Measurements from ENCODE around the gene NCOA1.

The NCOA1 gene

GRCh38 chr2:24618680-24619079, 127.6 kb downstream of the NCOA1 start:
- Histone ChIP-seq H3K36me3 (ENCODE audit: insufficient read depth, low read length) (no peaks in the 10 kb centered on the region), H3K4me1 (ENCODE audit: insufficient read depth, low read length) (peaks cover 4% of the 10 kb centered on the region; the same call in 1 of the 2 replicates), H3K9ac (ENCODE audit: low read depth, low read length) (no peak overlapping the region)

GRCh38 chr2:24620936-24621335, 129.9 kb downstream of the NCOA1 start:
- Histone ChIP-seq H3K4me1 (ENCODE audit: insufficient read depth, low read length) (no peaks in the 10 kb centered on the region), H3K9ac (ENCODE audit: low read depth, low read length) (no peak overlapping the region), H3K36me3 (ENCODE audit: insufficient read depth, low read length) (no peaks in the 10 kb centered on the region), H3K9me3 (ENCODE audit: control insufficient read depth, insufficient read depth, low read length) (no peaks in the 10 kb centered on the region)

More at GRCh38 chr2:24618680-24619079, 127.6 kb downstream of the NCOA1 start:
- no peaks in the 10 kb centered on the region for H3K9me3 ChIP-seq (ENCODE audit: control insufficient read depth, insufficient read depth, low read length)

- no peaks in the 10 kb centered on the region for H3K9me3 ChIP-seq (ENCODE audit: control insufficient read depth, insufficient read depth, low read length)
- H3K4me1 ChIP-seq (ENCODE audit: insufficient read depth, low read length) = no peaks in the 10 kb centered on the region
- H3K9ac ChIP-seq (ENCODE audit: low read depth, low read length) = no peak overlapping the region
- no peaks in the 10 kb centered on the region for H3K36me3 ChIP-seq (ENCODE audit: insufficient read depth, low read length)
Measured at GRCh38 chr2:24621779-24622538, 130.9 kb downstream of the NCOA1 start.

GRCh38 chr2:24623535-24623934, 132.5 kb downstream of the NCOA1 start:
- Histone ChIP-seq H3K9me3 (ENCODE audit: control insufficient read depth, insufficient read depth, low read length) (no peaks in the 10 kb centered on the region), H3K36me3 (ENCODE audit: insufficient read depth, low read length) (no peaks in the 10 kb centered on the region), H3K4me1 (ENCODE audit: insufficient read depth, low read length) (no peaks in the 10 kb centered on the region), H3K9ac (ENCODE audit: low read depth, low read length) (no peak overlapping the region)

- Histone ChIP-seq H3K4me1 (ENCODE audit: insufficient read depth, low read length) (no peaks in the 10 kb centered on the region), H3K9ac (ENCODE audit: low read depth, low read length) (no peak overlapping the region), H3K36me3 (ENCODE audit: insufficient read depth, low read length) (no peaks in the 10 kb centered on the region), H3K9me3 (ENCODE audit: control insufficient read depth, insufficient read depth, low read length) (no peaks in the 10 kb centered on the region)
Measured at GRCh38 chr2:24625728-24626127, 134.7 kb downstream of the NCOA1 start.

- no peaks in the 10 kb centered on the region for H3K36me3 ChIP-seq (ENCODE audit: insufficient read depth, low read length)
- no peaks in the 10 kb centered on the region for H3K9me3 ChIP-seq (ENCODE audit: control insufficient read depth, insufficient read depth, low read length)
Measured at GRCh38 chr2:24626131-24626530, 135.1 kb downstream of the NCOA1 start.

GRCh38 chr2:24628746-24629145, 137.7 kb downstream of the NCOA1 start:
- no peaks in the 10 kb centered on the region for H3K9me3 ChIP-seq (ENCODE audit: control insufficient read depth, insufficient read depth, low read length)
- H3K9ac ChIP-seq (ENCODE audit: low read depth, low read length) = no peak overlapping the region
- no peaks in the 10 kb centered on the region for H3K4me1 ChIP-seq (ENCODE audit: insufficient read depth, low read length)
- H3K36me3 ChIP-seq (ENCODE audit: insufficient read depth, low read length) = no peaks in the 10 kb centered on the region

More at GRCh38 chr2:24626131-24626530, 135.1 kb downstream of the NCOA1 start:
- H3K9ac ChIP-seq (ENCODE audit: low read depth, low read length) = no peak overlapping the region
- H3K4me1 ChIP-seq (ENCODE audit: insufficient read depth, low read length) = no peaks in the 10 kb centered on the region

- Histone ChIP-seq H3K36me3 (ENCODE audit: insufficient read depth, low read length) (no peaks in the 10 kb centered on the region), H3K4me1 (ENCODE audit: insufficient read depth, low read length) (no peaks in the 10 kb centered on the region), H3K9ac (ENCODE audit: low read depth, low read length) (no peak overlapping the region), H3K9me3 (ENCODE audit: control insufficient read depth, insufficient read depth, low read length) (no peaks in the 10 kb centered on the region)
Measured at GRCh38 chr2:24632172-24632571, 141.1 kb downstream of the NCOA1 start.

GRCh38 chr2:24635181-24635580, 144.1 kb downstream of the NCOA1 start:
- Histone ChIP-seq H3K36me3 (ENCODE audit: insufficient read depth, low read length) (no peaks in the 10 kb centered on the region), H3K4me1 (ENCODE audit: insufficient read depth, low read length) (no peaks in the 10 kb centered on the region), H3K9me3 (ENCODE audit: control insufficient read depth, insufficient read depth, low read length) (no peaks in the 10 kb centered on the region), H3K9ac (ENCODE audit: low read depth, low read length) (no peak overlapping the region)

GRCh38 chr2:24638568-24638967, 147.5 kb downstream of the NCOA1 start:
- Histone ChIP-seq H3K4me1 (ENCODE audit: insufficient read depth, low read length) (no peaks in the 10 kb centered on the region), H3K9me3 (ENCODE audit: control insufficient read depth, insufficient read depth, low read length) (no peaks in the 10 kb centered on the region), H3K9ac (ENCODE audit: low read depth, low read length) (no peak overlapping the region), H3K36me3 (ENCODE audit: insufficient read depth, low read length) (no peaks in the 10 kb centered on the region)

- Histone ChIP-seq H3K9ac (ENCODE audit: low read depth, low read length) (no peak overlapping the region), H3K4me1 (ENCODE audit: insufficient read depth, low read length) (no peaks in the 10 kb centered on the region), H3K9me3 (ENCODE audit: control insufficient read depth, insufficient read depth, low read length) (no peaks in the 10 kb centered on the region), H3K36me3 (ENCODE audit: insufficient read depth, low read length) (no peaks in the 10 kb centered on the region)
Measured at GRCh38 chr2:24642351-24642750, 151.3 kb downstream of the NCOA1 start.

GRCh38 chr2:24643051-24643450, 152.0 kb downstream of the NCOA1 start:
- H3K36me3 ChIP-seq (ENCODE audit: insufficient read depth, low read length) = no peaks in the 10 kb centered on the region
- H3K9ac ChIP-seq (ENCODE audit: low read depth, low read length) = no peak overlapping the region
- H3K9me3 ChIP-seq (ENCODE audit: control insufficient read depth, insufficient read depth, low read length) = no peaks in the 10 kb centered on the region
- no peaks in the 10 kb centered on the region for H3K4me1 ChIP-seq (ENCODE audit: insufficient read depth, low read length)

- H3K36me3 ChIP-seq (ENCODE audit: insufficient read depth, low read length) = no peaks in the 10 kb centered on the region
- H3K9me3 ChIP-seq (ENCODE audit: control insufficient read depth, insufficient read depth, low read length) = no peaks in the 10 kb centered on the region
- no peak overlapping the region for H3K9ac ChIP-seq (ENCODE audit: low read depth, low read length)
- no peaks in the 10 kb centered on the region for H3K4me1 ChIP-seq (ENCODE audit: insufficient read depth, low read length)
Measured at GRCh38 chr2:24644032-24644431, 153.0 kb downstream of the NCOA1 start.

- Histone ChIP-seq H3K4me1 (ENCODE audit: insufficient read depth, low read length) (no peaks in the 10 kb centered on the region), H3K36me3 (ENCODE audit: insufficient read depth, low read length) (no peaks in the 10 kb centered on the region), H3K9ac (ENCODE audit: low read depth, low read length) (no peak overlapping the region), H3K9me3 (ENCODE audit: control insufficient read depth, insufficient read depth, low read length) (no peaks in the 10 kb centered on the region)
Measured at GRCh38 chr2:24650997-24651642, 160.1 kb downstream of the NCOA1 start.

GRCh38 chr2:24651643-24652003, 160.6 kb downstream of the NCOA1 start:
- no peaks in the 10 kb centered on the region for H3K9me3 ChIP-seq (ENCODE audit: control insufficient read depth, insufficient read depth, low read length)
- H3K9ac ChIP-seq (ENCODE audit: low read depth, low read length) = no peak overlapping the region
- H3K4me1 ChIP-seq (ENCODE audit: insufficient read depth, low read length) = no peaks in the 10 kb centered on the region
- no peaks in the 10 kb centered on the region for H3K36me3 ChIP-seq (ENCODE audit: insufficient read depth, low read length)

Data from ES-I3 (cell line).